EH (cell line): ENCODE measurements around the gene MLH1.

Experiments used
- DNase-seq: peaks from one replicate; pipeline ENCODE4 v3.0.0-alpha.2; 2015; ENCODE audit warnings: low read depth

The MLH1 gene

DNA sequence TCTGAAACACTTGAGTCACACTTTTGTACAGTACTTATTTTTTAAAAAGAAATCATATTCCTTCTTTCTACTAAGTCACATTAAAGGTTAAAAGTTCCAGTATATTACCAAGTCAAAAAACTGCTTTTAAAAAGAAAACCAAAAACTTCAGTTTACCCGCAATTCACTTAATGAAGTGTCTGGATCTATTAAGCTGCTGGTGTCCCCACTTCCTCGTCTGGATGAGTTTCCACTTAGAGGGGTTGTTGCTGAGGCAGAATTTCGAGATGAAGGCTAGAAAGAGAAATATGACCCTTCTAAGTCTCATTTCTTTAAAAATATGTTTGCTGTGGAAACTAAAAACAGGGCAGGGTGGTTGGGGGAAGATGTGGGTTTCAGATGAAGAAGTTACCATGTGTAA is 101.3 kb downstream of the MLH1 start:
- no peak for DNase-seq

DNA sequence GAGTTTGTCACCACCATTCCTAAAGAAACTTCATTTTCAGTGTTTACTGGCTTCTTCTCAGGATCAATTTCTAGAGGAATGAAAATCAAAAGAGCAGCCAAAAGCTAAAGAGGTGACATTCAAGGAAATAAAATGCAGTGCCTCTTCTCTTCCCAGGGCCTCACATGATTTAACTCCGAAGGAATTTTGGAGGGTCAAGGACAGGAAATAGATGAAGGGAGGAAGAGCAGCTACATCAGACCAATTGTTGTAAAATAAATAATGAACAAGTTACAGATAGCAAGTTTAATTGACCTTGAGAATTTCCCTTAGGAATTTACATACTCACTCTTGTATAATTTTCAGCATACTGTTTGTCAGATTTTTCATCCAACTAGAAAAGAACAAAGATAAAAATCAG is 103.0 kb downstream of the MLH1 start:
- peak; percentile 96 for DNase-seq

DNA sequence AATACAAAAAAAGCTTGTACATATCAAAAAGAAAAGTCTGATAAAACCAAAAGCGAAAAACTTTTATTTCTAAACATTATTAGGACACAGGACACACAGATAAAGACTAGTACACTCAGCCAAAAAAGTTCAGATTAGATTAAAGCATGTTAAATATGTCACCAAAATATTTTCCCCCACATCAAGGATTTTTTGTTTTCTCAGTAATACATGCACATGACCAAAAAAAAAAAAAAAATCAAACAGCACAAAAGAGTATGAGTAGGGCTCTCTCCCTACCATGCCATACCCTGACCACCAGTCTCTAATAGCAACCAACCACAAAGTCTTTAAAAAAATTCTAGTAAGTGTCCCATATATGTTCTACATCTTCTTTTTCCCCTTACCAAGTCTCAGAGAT is 103.7 kb downstream of the MLH1 start:
- DNase-seq = peak; percentile 46

DNA sequence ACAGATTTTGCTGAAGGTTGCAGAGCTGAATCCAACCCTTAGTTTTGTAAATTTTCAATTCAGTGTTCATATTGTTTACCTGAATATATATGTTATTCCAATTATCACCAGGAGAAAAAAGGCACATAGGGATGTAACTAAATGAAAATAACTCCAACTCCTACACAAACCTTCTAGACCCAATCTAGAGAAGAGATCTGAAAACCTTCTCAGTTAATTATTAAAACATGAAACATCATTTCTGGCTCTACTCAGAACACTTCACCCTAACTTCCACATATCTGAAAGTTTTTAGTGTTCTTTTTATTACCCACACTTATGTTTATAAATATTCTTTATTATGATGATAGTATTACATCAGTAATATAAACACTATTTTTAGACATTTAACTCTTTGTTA is 104.5 kb downstream of the MLH1 start:
- peak; percentile 32 for DNase-seq

DNA sequence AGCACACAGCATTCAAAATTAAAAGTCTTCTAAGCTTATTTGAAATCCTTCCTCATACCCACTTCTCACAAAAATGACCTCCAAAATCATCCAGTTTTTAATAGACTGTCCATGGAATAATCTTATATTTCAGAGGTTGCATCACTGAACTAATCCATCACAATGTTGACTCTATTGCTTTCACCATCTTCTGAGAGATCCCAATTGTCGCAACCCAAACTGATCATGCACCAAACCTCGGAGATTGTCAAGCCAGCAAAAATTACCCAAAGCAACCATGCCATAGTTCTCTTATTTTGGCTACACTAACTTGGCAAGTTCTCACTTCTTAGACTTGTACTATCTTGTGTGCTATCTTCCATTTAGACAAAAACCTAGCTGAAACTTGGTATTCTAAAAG is 105.6 kb downstream of the MLH1 start:
- DNase-seq = no peak

DNA sequence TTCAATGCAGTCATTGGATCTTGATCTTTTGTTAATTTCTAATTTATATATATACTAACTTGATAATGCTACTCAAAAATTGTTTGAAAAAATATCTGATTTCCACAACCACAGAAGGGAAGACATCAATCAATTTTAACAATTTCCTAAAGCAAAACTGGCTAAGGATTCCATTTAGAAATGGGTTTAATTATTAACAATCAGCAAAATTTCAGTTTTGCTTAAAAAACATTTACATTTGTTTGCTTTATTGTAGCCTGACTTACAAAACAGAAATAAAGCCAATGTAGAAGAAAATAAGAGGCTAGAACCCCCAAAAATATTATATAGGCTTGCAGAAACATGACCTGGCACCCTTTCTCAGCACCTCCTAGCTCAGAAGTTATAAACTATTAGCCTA is 106.2 kb downstream of the MLH1 start:
- DNase-seq = no peak

DNA sequence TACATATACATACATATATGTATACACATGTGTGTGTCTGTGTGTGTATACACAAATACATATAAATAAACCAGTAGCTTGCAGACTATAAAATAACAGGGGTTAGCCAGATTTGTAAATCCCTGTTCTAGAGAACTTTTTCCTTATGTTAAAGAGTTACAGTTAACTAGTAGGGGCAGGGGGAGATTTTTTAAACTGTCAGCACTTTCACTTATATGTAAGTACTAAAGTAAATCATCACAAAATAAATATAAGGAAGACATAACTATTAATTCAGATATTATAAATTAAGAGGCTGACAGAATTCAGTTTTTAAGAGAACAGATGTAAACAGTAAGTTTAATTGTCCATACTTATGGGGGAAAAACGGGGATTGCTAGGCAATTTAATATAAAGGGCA is 107.1 kb downstream of the MLH1 start:
- no peak for DNase-seq
